ENCODE data around the gene FAM222A.

FAM222A gene

GRCh38 chr12:109713187-109714070 is at the start of gene FAM222A:
TSS of gene FAM222A (plus strand) at chr12:109713825. CDS start at chr12:109744147, 30,322 bp downstream.
- in situ Hi-C loops (cut with HindIII; ENCODE audit: low sequenced_read_pairs) = no loop called here

GRCh38 chr12:109664402-109664801 is 49.2 kb upstream of the FAM222A start:
- in situ Hi-C loops (cut with HindIII; ENCODE audit: low sequenced_read_pairs) = no loop called here

DNA sequence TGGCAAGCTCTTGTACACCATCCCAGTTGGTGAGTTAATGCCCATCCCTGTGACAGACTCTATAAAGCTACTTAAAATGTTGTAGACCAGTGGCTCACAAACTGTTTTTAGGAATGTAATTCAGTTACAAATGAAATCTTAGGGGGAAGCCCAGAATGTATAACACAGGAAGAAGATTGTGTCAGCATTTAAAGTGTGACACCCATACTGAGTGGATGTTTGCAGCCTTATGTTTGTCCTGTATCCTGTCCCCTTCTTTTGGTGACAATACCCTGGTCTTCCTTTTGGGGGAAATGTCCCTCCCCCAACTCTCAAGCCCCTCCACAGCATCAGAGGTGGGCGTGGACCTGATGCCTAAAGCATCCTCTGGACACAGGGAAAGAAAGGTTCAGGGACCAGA is 47.6 kb upstream of the FAM222A start:
- in situ Hi-C loops (cut with HindIII; ENCODE audit: low sequenced_read_pairs) = no loop called here

DNA sequence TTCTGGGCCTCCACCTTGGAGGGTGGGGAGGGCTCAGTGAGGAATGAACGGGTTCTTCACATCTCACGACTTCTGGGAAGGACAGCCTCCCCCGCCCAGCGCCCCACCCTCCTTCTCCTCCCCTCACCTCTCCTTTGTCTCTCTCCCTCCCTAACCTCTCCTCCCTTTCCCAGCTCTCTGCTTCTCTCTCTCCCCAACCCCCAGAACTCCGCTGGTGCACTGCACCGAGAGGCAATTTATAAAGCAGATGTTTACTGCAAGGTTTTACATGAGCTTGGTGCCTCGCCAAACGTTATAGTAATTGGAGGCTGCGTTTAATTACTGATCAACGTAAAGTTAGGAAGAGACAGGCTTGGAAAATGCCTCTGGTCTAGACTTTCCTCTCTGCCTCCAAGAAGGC is 42.9 kb upstream of the FAM222A start:
- in situ Hi-C loops (cut with HindIII; ENCODE audit: low sequenced_read_pairs) = no loop called here

GRCh38 chr12:109671502-109671901 is 42.1 kb upstream of the FAM222A start:
- in situ Hi-C loops (cut with HindIII; ENCODE audit: low sequenced_read_pairs) = no loop called here

GRCh38 chr12:109673379-109673778 is 40.2 kb upstream of the FAM222A start:
- in situ Hi-C loops (cut with HindIII; ENCODE audit: low sequenced_read_pairs) = no loop called here

DNA sequence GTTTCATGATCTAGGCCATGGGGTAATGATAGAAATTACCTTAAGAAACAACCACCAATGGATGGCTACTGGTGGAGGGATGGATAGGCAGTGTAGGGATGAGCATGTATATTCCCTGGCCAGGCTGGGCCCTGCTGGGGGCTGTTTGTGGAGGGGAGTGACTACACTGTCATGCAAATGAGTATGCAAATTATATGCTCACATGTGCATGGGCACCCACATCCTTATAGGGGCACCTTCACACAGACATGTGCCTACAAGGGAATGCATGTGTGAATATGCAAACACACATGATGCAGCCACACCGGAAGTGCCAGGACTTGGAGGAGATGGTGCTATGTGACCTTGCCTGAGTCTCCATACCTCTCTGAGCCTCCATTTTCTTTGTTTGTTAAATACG is 39.7 kb upstream of the FAM222A start:
- in situ Hi-C loops (cut with HindIII; ENCODE audit: low sequenced_read_pairs) = no loop called here

DNA sequence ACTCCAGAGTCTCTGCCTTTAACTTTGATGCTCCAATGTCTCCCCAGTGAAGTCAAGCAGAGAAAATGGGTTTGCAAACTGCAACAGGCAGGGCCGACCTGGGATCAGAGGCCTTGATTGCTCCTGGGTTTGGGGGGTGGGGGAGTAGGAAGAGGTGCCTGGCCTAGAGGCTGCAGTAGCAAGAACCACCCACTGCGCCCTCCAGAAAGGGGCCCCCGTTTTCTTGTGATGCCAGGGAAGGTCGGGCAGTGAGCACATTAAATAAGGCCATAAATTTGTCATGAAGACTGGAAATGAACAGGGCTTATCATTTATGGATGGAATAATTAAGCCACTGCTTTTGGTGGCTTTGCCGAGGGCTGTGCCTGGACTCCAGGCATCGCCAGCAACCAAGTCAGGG is 38.2 kb upstream of the FAM222A start:
- in situ Hi-C loops (cut with HindIII; ENCODE audit: low sequenced_read_pairs) = no loop called here

DNA sequence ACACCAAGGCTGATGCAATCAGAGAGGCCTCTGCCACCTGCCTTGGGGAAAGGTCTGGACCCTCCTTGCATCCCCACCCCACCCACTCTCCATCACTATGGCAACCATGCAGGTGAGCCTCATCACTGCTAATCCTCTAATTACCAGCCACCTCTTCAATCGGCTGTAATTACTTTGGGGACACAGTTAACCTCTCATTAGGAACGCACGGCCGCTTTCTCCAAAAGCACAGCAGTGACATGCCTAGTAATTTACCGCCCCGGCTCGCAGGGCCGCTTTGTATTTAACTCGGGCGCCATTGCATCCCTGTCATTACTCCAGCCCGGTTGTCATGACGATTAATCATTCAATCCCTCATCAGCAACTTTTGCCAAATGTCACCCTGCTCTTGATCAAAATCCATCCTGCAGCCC is 36.3 kb upstream of the FAM222A start:
- in situ Hi-C loops (cut with HindIII; ENCODE audit: low sequenced_read_pairs) = no loop called here

DNA sequence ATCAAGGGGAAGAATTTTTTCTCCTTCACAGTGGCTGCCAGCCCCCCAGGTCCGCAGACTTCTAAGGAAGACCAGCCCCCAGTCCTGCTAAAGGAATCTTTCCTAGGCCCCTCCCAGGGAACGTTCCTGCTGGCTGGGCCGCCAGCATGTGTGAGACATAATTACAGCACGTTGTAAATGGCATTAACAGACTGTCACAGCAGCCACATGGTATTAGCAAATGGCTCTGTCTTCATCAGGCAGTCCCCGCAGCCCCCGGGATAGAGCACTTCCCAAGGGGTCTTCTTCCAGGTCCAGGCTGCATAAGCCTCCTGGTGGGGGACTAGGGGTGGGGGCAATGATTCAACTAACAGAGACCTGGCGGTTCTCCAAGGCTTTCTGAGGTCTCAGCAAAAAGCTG is 34.9 kb upstream of the FAM222A start:
- in situ Hi-C loops (cut with HindIII; ENCODE audit: low sequenced_read_pairs) = no loop called here

DNA sequence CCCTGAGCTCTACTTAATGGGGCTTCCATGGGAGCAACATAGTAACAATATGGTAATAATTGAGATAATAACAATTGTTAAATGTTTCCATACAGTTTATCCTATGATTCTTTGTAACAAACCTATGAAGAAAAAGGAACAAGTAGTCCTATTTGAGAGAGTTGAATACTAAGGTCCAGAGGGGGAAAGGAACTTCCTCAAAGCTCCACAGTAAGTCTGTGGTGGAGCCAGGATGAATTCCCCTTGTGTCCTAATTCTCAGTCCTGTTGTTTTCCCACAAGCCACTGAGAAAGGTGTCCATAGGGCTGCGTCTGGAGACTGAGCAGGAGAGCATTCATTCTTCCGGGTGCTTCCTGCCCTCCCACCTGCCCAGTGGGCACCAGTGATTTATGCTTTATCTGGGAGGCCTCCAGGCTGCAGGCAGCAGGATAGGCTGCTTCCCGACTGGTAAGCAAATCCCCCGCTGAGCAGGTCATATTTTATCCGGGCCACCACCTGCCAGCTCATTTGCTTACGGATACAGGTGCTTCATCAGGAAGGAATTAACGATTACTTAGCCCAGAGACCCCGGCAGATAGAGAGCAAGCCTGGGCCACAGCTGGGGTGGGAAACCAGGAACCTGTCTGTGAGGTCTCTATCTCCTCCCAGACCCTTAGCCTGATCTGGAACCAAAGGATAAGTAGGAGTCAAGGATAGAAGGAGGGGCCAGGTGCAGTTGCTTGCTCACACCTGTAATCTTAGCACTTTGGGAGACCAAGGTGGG is 33.9 kb upstream of the FAM222A start:
- in situ Hi-C loops (cut with HindIII; ENCODE audit: low sequenced_read_pairs) = no loop called here

DNA sequence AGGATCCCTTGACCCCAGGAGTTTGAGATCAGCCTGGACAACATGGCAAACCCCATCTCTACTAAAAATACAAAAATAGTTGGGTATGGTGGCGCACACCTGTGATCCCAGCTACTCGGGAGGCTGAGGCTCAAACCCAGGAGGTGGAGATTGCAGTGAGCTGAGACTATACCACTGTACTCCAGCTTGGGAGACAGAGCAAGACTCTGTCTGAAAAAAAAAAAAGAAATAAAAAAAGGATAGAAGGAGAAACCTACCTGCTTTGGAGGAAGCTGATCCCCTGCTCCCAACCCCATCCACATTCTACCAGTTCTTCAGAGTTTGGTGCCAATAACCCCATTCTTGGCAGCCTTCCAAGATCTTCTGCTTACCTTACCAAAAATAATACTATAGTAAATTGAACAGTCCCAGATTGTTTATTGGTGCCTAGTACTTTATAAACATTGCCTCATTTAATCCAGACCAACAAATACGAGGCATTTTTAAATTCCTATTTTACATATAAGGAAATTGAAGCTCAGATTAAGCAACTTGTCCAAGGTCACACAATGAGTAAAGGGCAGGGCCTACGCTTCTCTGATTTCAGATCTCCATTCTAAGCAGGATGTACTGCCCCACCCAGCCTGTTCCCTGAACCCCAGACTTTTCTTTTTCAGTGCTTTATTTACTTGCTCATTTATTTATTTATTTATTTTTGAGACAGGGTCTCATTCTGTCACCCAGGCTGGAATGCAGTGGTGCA is 33.2 kb upstream of the FAM222A start:
- in situ Hi-C loops (cut with HindIII; ENCODE audit: low sequenced_read_pairs) = no loop called here

GRCh38 chr12:109681986-109682707 is 31.5 kb upstream of the FAM222A start:
- in situ Hi-C loops (cut with HindIII; ENCODE audit: low sequenced_read_pairs) = no loop called here

- in situ Hi-C loops (cut with HindIII; ENCODE audit: low sequenced_read_pairs) = no loop called here
These were observed 30.9 kb upstream of the FAM222A start for GRCh38 chr12:109682708-109683060.

GRCh38 chr12:109683316-109683715 is 30.3 kb upstream of the FAM222A start:
- in situ Hi-C loops (cut with HindIII; ENCODE audit: low sequenced_read_pairs) = no loop called here

- in situ Hi-C loops (cut with HindIII; ENCODE audit: low sequenced_read_pairs) = no loop called here
These were observed 27.8 kb upstream of the FAM222A start for GRCh38 chr12:109685574-109686447.

DNA sequence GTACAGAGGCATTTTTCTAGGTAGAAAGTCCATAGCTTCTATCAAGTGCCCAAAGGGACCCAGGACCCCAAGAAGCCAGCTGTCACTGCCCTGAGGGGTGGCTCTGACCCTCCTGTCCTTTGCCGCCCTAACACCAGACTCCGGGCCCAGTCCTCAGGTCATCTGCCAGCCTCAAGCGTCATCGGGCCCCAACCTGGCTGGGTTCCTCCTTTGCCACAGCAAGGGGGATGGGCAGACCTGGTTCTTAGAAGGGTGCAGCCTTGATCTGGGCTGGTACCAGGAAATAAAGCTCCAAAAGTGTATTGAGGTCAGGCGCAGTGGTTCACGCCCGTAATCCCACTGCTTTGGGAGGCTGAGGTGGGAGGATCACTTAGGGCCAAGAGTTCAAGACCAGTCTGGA is 27.1 kb upstream of the FAM222A start:
- in situ Hi-C loops (cut with HindIII; ENCODE audit: low sequenced_read_pairs) = no loop called here

- in situ Hi-C loops (cut with HindIII; ENCODE audit: low sequenced_read_pairs) = no loop called here
These were observed 26.4 kb upstream of the FAM222A start for GRCh38 chr12:109687250-109687649.

GRCh38 chr12:109689426-109689825 is 24.2 kb upstream of the FAM222A start:
- in situ Hi-C loops (cut with HindIII; ENCODE audit: low sequenced_read_pairs) = no loop called here

DNA sequence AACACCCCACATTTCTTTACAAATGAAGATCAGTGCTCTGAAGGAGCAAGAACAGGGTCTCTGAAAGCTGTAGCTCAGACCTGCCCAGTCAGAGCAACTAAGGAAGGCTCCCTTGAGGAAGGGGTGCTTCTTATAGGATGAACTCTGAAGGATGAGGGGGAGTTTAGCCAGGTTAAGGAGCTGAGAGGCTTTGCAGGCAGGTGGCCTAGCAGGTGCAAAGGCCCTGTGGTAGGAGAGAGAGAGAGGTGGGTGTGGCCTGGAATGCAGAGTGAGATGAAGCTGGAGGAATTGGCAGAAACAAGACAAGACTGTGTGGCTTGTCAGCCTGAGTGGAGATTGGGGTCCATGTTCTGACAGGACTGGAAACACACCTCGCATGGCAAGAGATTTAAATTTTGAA is 20.5 kb upstream of the FAM222A start:
- in situ Hi-C loops (cut with HindIII; ENCODE audit: low sequenced_read_pairs) = no loop called here
